ENCODE measurements around the gene SP100. TPM values are rescaled to one million over a fixed set of nuclear protein-coding genes. Genes with fewer than 3 reads are reported as not detected.
"Not testable (repeated sequence)": the region's sequence is repeated elsewhere in the genome, so short reads cannot be mapped to it uniquely, and the experiment has no call there.

The SP100 gene
- polyA plus RNA-seq, 1 donor, result 33.5 TPM

GRCh38 chr2:230457073-230457768 is 41.2 kb downstream of the SP100 start:
- DNase-seq, result no peak

DNA sequence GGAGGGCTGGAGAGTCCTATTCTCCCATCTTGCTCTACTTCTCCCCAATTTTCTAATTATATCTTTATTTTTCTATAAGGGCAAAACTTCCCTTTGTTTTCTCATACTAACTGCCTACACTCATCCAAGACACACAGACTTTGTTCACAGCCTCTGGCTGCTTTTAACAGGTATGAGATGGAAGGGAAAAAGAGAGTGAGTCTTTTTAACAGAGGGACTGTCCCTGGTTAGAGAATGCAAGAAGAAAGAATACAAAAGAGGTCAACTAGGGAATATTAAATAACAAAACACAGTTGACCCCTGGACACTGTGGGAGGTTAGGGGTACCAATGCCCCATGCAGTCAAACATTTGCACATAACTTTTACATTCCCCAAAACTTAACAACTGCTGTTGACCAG is 41.8 kb downstream of the SP100 start:
- DNase-seq, result no peak

- DNase-seq, result no peak
These were observed 43.2 kb downstream of the SP100 start for GRCh38 chr2:230459216-230459615.

- no peak for DNase-seq
These were observed 55.1 kb downstream of the SP100 start for GRCh38 chr2:230471074-230471473.

- DNase-seq, result no peak
These were observed 56.6 kb downstream of the SP100 start for GRCh38 chr2:230472621-230473018.

- DNase-seq, result no peak
These were observed 57.4 kb downstream of the SP100 start for GRCh38 chr2:230473378-230473777.

GRCh38 chr2:230475143-230475542 is 59.1 kb downstream of the SP100 start:
- DNase-seq, result no peak

DNA sequence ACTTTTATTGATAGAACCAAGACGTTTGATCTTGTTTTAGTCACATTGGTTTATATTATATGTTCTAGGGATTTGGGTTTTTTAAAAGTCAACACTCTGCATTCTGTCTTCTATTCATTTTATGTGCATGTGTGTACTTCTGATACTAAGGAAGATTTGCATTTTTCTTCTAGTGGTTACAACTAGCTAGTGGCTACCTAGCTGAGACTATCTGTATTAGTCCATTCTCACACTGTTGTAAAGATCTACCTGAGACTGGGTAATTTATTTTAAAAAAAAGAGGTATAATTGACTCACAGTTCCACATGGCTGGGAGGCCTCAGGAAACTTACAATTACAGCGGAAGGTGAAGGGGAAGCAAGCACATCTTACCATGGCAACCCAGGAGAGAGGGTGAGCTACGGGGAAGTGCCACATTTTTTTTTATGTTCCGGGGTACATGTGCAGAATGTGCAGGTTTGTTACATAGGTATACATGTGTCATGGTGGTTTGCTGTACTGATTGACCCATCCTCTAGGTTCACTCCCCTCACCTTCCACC is 69.9 kb downstream of the SP100 start:
- no peak for DNase-seq

- not testable (repeated sequence) for DNase-seq
These were observed 75.2 kb downstream of the SP100 start for GRCh38 chr2:230491219-230491618.

DNA sequence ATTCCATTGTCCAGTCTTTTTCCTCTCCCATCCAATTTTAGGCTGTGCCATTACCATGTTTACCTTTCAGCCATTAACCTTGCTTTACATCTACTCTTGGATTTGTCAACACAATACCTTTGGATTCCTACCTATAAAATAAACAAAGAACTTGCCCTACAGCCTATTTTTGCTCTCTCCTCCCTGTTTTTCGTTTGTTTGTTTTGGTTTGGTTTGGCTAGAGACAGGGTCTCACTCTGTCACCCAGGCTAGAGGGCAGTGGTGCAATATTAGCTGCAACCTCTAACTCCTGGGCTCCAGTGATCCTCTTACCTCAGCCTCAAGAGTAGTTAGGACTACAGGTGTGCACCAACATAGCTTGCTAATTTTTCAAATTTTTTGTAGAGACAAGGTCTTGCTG is 76.1 kb downstream of the SP100 start:
- no peak for DNase-seq

DNA sequence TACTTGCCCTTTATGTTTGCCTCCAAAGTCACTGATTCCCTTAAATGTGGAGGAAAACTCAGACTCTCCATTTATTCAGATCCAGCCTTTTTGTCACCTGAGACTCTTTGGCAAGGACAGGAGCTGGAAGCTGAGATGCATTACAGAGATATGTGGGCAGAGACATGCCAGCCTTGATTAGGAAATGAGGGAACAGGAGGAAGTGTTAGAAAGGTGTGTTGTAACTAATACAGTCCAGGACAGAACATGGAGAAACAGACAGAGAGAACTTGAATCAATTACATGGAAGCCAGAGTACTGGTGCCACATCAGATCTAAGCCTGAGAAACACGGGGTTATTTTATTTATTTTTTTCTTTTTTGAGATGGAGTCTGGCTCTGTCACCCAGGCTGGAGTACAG is 79.0 kb downstream of the SP100 start:
- no peak for DNase-seq

GRCh38 chr2:230496891-230497290 is 80.9 kb downstream of the SP100 start:
- no peak for DNase-seq

DNA sequence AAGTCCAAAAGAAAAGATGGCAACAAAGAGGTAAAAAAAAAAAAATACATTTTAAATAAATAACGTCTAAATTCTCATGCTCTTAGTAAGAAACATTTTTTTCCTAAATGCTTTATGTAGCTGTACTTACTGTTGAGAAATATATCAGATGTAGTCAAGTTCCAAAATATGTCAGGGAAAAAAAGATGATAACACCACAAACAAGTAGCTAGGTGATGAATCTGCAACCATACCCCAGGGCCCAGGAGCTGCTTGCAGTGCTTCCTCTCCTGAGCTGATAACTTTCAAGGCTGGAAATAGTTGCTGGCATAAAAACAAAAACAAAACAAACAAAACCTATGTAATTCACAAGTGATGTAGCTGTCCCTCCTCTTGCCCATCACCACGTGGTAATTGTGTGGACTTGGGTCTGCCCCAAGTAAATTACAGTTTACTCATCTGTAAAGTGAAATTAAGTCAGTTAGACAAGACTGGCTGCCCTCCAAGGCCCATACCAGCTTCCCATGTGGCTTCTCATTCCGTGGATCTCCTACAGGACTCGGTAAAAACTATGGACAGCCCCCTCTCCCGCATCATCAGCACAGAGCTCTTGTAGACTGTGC is 82.6 kb downstream of the SP100 start:
- no peak for DNase-seq

DNA sequence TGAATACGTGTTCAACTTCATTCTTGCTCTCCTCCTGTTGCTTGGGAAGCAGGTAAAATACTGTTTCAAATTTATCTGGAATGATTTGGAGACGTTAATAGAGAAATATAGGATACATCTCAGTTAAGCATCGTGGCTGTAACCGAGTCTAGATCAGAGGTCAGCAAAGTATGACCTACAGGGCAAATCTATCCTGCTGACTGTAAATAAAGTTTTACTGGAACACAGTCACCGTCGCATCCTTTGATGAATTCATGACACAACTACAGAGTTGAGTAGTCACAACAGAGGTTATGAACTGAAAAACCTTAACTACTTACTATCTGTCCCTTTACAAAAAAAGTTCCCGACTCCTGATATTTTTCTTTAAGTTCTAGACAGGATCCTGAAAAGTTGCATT is 86.6 kb downstream of the SP100 start:
- no peak for DNase-seq

GRCh38 chr2:230503798-230504197 is 87.8 kb downstream of the SP100 start:
- no peak for DNase-seq

- DNase-seq, result no peak
These were observed 89.2 kb downstream of the SP100 start for GRCh38 chr2:230505162-230505561.

GRCh38 chr2:230512955-230513748 is 97.2 kb downstream of the SP100 start:
- DNase-seq, result no peak

DNA sequence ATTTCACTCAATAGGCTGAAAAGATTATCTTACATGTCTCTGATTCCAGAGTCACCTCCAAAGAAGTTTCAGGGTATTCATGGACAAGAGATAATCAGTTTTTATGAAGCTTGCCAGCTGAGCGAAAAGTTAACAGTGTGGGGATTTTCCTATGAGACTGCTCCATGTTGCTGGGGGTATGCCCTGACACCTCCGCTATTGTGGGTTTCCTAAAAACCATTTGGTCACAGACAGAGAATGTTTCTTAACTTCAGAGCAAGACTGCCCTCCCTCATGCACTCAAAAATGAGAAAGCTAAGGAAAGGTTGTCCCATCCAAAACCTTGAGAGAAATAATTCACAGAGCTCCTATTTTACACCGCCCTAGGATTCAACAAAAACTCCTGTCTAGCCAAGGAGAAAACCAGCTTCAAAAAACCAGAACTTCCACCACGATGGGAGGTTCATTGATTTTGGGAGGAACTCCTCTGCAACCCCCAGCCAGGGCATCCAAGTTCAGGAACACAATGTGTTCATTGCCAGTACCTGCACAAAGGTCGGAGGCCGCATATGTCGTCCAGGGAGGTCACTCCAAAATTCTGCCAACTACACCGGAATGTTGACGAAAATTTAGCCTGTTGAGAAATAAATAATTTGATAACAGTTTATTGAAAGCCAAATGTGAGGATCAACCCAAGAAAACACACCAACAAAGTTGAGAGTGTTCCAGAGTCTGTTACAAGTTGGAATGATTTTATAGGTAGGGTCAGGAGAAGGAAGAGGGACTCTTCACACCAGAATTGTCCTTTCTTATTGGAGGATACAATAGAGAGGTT is 104.3 kb downstream of the SP100 start:
- no peak for DNase-seq

GRCh38 chr2:230520875-230521155 is 104.8 kb downstream of the SP100 start:
- DNase-seq, result no peak

DNA sequence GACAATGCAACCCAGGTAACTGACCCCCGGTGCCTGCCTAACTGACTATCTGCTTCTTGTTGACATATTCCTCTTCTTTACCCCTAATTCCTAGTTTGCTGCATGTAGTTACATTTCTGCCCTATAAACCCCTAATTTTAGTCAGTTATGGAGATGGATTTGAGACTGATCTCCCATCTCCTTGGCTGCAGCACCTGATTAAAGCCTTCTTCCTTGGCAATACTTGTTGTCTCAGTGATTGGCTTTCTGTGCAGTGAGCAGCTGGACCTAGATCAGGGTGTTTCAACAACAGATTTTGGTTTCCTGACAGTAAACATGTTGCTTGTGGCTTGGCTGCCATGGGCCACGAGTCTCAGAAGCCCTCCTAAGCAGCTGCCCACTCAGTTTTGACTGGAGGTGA is 105.4 kb downstream of the SP100 start:
- DNase-seq, result no peak

DNA sequence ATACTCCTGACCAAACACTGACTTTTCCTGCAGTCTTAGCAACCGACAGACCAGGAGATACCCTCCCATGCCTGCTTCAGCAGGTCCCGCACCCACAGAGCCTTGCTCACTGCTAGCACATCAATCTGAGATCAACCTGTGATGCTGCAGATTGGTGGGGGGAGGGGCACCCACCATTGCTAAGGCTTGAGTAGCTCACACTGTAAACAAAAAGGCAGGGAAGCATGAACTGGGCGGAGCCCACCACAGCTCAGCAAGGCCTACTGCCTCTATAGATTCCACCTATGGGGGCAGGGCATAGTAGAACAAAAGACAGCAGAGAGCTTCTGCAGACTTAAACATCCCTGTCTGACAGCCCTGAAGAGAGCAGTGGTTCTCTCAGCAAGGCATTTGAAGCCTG is 109.7 kb downstream of the SP100 start:
- DNase-seq, result no peak

GRCh38 chr2:230537531-230537976 is 121.6 kb downstream of the SP100 start:
- no peak for DNase-seq

Data from left kidney (tissue), 2 donors.